ENCODE measurements around the gene FBXO11.
"Not testable (repeated sequence)": the region's sequence is repeated elsewhere in the genome, so short reads cannot be mapped to it uniquely, and the experiment has no call there.

Gene FBXO11

GRCh38 chr2:47897883-47898731 lies 8.2 kb downstream of the FBXO11 start:
- no peak for DNase-seq

- DNase-seq = not testable (repeated sequence)
Observed at GRCh38 chr2:47897191-47897882, 9.0 kb downstream of the FBXO11 start.

- no peak for DNase-seq
Observed at GRCh38 chr2:47896450-47896968, 9.8 kb downstream of the FBXO11 start.

GRCh38 chr2:47893771-47894170 lies 12.5 kb downstream of the FBXO11 start:
- no peak for DNase-seq

GRCh38 chr2:47892338-47892730 lies 14.0 kb downstream of the FBXO11 start:
- DNase-seq = no peak

GRCh38 chr2:47891369-47892337 lies 14.6 kb downstream of the FBXO11 start:
- peak; percentile 65 for DNase-seq

- no peak for DNase-seq
Observed at GRCh38 chr2:47890711-47891368, 15.5 kb downstream of the FBXO11 start.

GRCh38 chr2:47888581-47889280 lies 17.6 kb downstream of the FBXO11 start:
- DNase-seq = no peak

- DNase-seq = no peak
Observed at GRCh38 chr2:47876912-47877311, 29.4 kb downstream of the FBXO11 start.

- no peak for DNase-seq
Observed at GRCh38 chr2:47872941-47873340, 33.4 kb downstream of the FBXO11 start.

- DNase-seq = peak; percentile 31
Observed at GRCh38 chr2:47870641-47871540, 35.4 kb downstream of the FBXO11 start.

GRCh38 chr2:47869859-47870595 lies 36.3 kb downstream of the FBXO11 start:
- no peak for DNase-seq

- DNase-seq = no peak
Observed at GRCh38 chr2:47868611-47869352, 37.5 kb downstream of the FBXO11 start.

- DNase-seq = peak; percentile 64
Observed at GRCh38 chr2:47867205-47867604, 39.1 kb downstream of the FBXO11 start.

- no peak for DNase-seq
Observed at GRCh38 chr2:47864566-47864965, 41.7 kb downstream of the FBXO11 start.

GRCh38 chr2:47862949-47863348 lies 43.3 kb downstream of the FBXO11 start:
- DNase-seq = no peak

GRCh38 chr2:47853067-47853777 lies 53.1 kb downstream of the FBXO11 start:
- peak; percentile 28 for DNase-seq

- no peak for DNase-seq
Observed at GRCh38 chr2:47850198-47850597, 56.1 kb downstream of the FBXO11 start.

All from fibroblast of skin of abdomen (primary cell).